Inferior parietal cortex (tissue), 1 donor: ENCODE data around the gene PID1.
A peak's percentile ranks its signal among the peaks of the same experiment; 100 is the strongest.
"Not testable (repeated sequence)": the region's sequence is repeated elsewhere in the genome, so short reads cannot be mapped to it uniquely, and the experiment has no call there.

Experiments
- DNase-seq: peaks from one replicate; pipeline ENCODE4 v3.0.0-alpha.2; 2016; ENCODE audit errors: extremely low spot score

Gene PID1

GRCh38 chr2:229080172-229080571, 190.9 kb downstream of the PID1 start:
- DNase-seq, result no peak

- DNase-seq, result not testable (repeated sequence)
Observed at GRCh38 chr2:229076886-229077285, 194.2 kb downstream of the PID1 start.

GRCh38 chr2:229073935-229074334, 197.2 kb downstream of the PID1 start:
- DNase-seq, result no peak

- DNase-seq, result no peak
Observed at GRCh38 chr2:229071292-229071976, 199.7 kb downstream of the PID1 start.

GRCh38 chr2:229066121-229066715, 204.9 kb downstream of the PID1 start:
- no peak for DNase-seq

GRCh38 chr2:229064749-229065148, 206.3 kb downstream of the PID1 start:
- DNase-seq, result no peak

GRCh38 chr2:229060147-229060546, 210.9 kb downstream of the PID1 start:
- no peak for DNase-seq

GRCh38 chr2:229059331-229060033, 211.6 kb downstream of the PID1 start:
- DNase-seq, result no peak

GRCh38 chr2:229057976-229058553, 213.0 kb downstream of the PID1 start:
- no peak for DNase-seq

GRCh38 chr2:229054311-229054710, 216.8 kb downstream of the PID1 start:
- no peak for DNase-seq

GRCh38 chr2:229051798-229052197, 219.3 kb downstream of the PID1 start:
- DNase-seq, result no peak

- no peak for DNase-seq
Observed at GRCh38 chr2:229050133-229050532, 221.0 kb downstream of the PID1 start.

GRCh38 chr2:229048134-229048533, 223.0 kb downstream of the PID1 start:
- no peak for DNase-seq

GRCh38 chr2:229045671-229046070, 225.4 kb downstream of the PID1 start:
- no peak for DNase-seq

- DNase-seq, result no peak
Observed at GRCh38 chr2:229044581-229044980, 226.5 kb downstream of the PID1 start.

GRCh38 chr2:229043681-229044080, 227.4 kb downstream of the PID1 start:
- DNase-seq, result peak; percentile 3

- DNase-seq, result no peak
Observed at GRCh38 chr2:229042349-229042748, 228.7 kb downstream of the PID1 start.

GRCh38 chr2:229041691-229042090, 229.4 kb downstream of the PID1 start:
- no peak for DNase-seq

GRCh38 chr2:229037621-229038020, 233.5 kb downstream of the PID1 start:
- no peak for DNase-seq

- DNase-seq, result no peak
Observed at GRCh38 chr2:229033816-229034215, 237.3 kb downstream of the PID1 start.

- no peak for DNase-seq
Observed at GRCh38 chr2:229032608-229033234, 238.4 kb downstream of the PID1 start.
